Kidney (tissue), 14 donors: ENCODE measurements around the gene C4orf17. TPM values are rescaled to one million over a fixed set of nuclear protein-coding genes. Genes with fewer than 3 reads are reported as not detected.
"Not testable (repeated sequence)": the region's sequence is repeated elsewhere in the genome, so short reads cannot be mapped to it uniquely, and the experiment has no call there.

Source experiments
- DNase-seq, 5 donors: peaks; one replicate each; pipeline ENCODE4 v3.0.0-alpha.2; 2013 to 2020
- FAIRE-seq: peaks from 2 replicates; lab custom pipeline; 2012; peaks lifted over from hg19 to GRCh38; lab: Jason Lieb, UNC
- H3K27ac ChIP-seq, 2 donors: one replicate each; pipeline ENCODE4 v1.7.0; 2013; ENCODE audit warnings: low read depth in 2 of 2, low read length in 2 of 2, inconsistent platforms in 1 of 2
- H3K27me3 ChIP-seq: one replicate; pipeline ENCODE4 v1.7.1; 2013; ENCODE audit warnings: low read length, inconsistent platforms; ENCODE audit not compliant: control insufficient read depth, insufficient read depth
- H3K36me3 ChIP-seq, 3 donors: one replicate each; pipeline versions ENCODE4 v1.7.0 to v1.7.1; 2013; ENCODE audit warnings: low read length in 3 of 3, control low read depth in 1 of 3, inconsistent platforms in 1 of 3; ENCODE audit not compliant: insufficient read depth in 3 of 3, control insufficient read depth in 2 of 3
- H3K4me1 ChIP-seq, 3 donors: one replicate each; pipeline versions ENCODE4 v1.7.0 to v1.7.1; 2013; ENCODE audit warnings: low read length in 3 of 3, inconsistent platforms in 1 of 3, low read depth in 1 of 3; ENCODE audit not compliant: control insufficient read depth in 2 of 3, insufficient read depth in 2 of 3
- H3K4me3 ChIP-seq, 3 donors: one replicate each; pipeline versions ENCODE4 v1.7.0 to v1.8.1; 2013; ENCODE audit warnings: low read length in 3 of 3, control low read depth in 1 of 3, inconsistent platforms in 1 of 3
- H3K9ac ChIP-seq, 3 donors: one replicate each; pipeline versions ENCODE4 v1.7.0 to v1.7.1; 2013; ENCODE audit warnings: low read length in 3 of 3, control low read depth in 1 of 3, inconsistent platforms in 1 of 3
- H3K9me3 ChIP-seq, 3 donors: one replicate each; pipeline versions ENCODE4 v1.7.0 to v1.7.1; 2013; ENCODE audit warnings: low read length in 3 of 3, control low read depth in 1 of 3, inconsistent platforms in 1 of 3; ENCODE audit not compliant: control insufficient read depth in 2 of 3, insufficient read depth in 1 of 3
- intact Hi-C: fragments of 100-400 bp; cut with DNase I; formaldehyde crosslinking; loops from one replicate; pipeline ENCODE4 v1.11.1; 2022
- polyA plus RNA-seq: library from polyadenylated mRNA; stranded (reverse); fragments of 350-450 nt; fragmentation: Illumina TruSeq; extraction: RNeasy Lipid Tissue Mini Kit (QIAGEN cat#74804); gene quantifications from one replicate; pipeline ENCODE4 v1.2.3, GENCODE V29; 2014; ENCODE audit warnings: low read depth, low replicate concordance; ENCODE audit not compliant: insufficient read depth
- total RNA-seq: library from RNA; stranded (reverse); fragmentation: NEBNext Ultra II Directional; extraction: Animal tissue kit (Norgen Biotek cat#: 25700); gene quantifications from one replicate; pipeline ENCODE4 v1.2.1, GENCODE V29; 2021
- TF ChIP-seq, protein P1 (sequence below): IDR thresholded peaks from 3 replicates; pipeline ENCODE4 v1.5.1; 2012; ENCODE audit warnings: mild to moderate bottlenecking, moderate library complexity, borderline replicate concordance; ENCODE audit not compliant: insufficient read depth; ENCODE audit errors: extremely low read depth
- donor health status: control.
- donor health status: control.
- donor health status: control.
- donor health status: control.
- donor health status: control.
- donor health status: DM: yes; HTN: yes; CAD: no.
- donor health status: Normal renal cell carcinoma (clear cell type).

Gene C4orf17
- total and polyA plus RNA-seq, 2 donors from 2014 or later = not detected

DNA sequence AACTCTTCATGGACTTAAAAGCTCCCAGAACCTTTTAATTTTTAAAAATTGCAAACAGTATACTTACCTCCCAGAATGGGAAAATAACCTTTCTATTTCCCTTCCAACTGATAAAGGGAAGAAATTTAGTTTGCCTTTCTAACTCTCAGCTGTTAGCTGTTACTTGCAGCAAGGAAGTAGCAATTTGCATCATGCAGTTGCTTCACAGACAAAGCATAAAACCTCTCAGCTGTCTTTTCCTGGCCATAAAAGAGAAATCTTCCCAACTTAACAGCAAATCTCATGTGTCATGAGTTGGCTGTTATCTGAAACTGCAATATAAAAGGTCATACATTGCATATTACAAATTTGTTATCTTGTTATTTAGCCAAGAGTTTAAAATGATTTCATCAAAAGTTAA, 18.4 kb downstream of the C4orf17 start:
- no peak overlapping the region for H3K9ac ChIP-seq
- FAIRE-seq (no peak), DNase-seq (peak in 1 of 5 donors; percentile 11)
- no peaks in the 10 kb centered on the region for H3K9me3 ChIP-seq
- H3K4me3 ChIP-seq = no peak overlapping the region
- H3K27ac ChIP-seq = no peak overlapping the region
- TF ChIP-seq, protein P1, sequence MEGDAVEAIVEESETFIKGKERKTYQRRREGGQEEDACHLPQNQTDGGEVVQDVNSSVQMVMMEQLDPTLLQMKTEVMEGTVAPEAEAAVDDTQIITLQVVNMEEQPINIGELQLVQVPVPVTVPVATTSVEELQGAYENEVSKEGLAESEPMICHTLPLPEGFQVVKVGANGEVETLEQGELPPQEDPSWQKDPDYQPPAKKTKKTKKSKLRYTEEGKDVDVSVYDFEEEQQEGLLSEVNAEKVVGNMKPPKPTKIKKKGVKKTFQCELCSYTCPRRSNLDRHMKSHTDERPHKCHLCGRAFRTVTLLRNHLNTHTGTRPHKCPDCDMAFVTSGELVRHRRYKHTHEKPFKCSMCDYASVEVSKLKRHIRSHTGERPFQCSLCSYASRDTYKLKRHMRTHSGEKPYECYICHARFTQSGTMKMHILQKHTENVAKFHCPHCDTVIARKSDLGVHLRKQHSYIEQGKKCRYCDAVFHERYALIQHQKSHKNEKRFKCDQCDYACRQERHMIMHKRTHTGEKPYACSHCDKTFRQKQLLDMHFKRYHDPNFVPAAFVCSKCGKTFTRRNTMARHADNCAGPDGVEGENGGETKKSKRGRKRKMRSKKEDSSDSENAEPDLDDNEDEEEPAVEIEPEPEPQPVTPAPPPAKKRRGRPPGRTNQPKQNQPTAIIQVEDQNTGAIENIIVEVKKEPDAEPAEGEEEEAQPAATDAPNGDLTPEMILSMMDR = no peak
- no peaks in the 10 kb centered on the region for H3K36me3 ChIP-seq
- H3K4me1 ChIP-seq = no peaks in the 10 kb centered on the region
- H3K27me3 ChIP-seq = no peaks in the 10 kb centered on the region
- intact Hi-C loops = no loop called here

DNA sequence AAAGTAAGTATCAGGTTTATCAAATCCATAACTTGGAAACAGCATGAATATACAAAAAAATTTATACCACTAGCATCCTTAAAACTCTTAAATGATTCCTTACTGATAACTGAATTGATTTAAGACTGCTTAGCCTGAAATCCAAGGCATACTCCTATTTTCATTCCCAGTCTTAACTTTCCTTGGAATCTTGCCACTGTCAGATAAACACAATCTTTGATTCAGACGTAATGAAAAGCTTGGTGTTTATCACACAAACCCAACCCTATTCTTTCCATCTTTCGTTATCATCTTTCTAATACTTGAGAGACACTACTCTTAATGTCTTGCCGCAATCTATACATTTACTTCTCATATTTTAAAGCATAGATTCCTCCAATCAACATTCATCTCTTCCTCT, 19.1 kb downstream of the C4orf17 start:
- no peaks in the 10 kb centered on the region for H3K27me3 ChIP-seq
- no peak overlapping the region for H3K4me3 ChIP-seq
- no peak overlapping the region for H3K27ac ChIP-seq
- no peaks in the 10 kb centered on the region for H3K4me1 ChIP-seq
- intact Hi-C loops = no loop called here
- no peak overlapping the region for H3K9ac ChIP-seq
- no peaks in the 10 kb centered on the region for H3K36me3 ChIP-seq
- FAIRE-seq (no peak), DNase-seq (no peak)
- TF ChIP-seq, protein P1 = no peak
- H3K9me3 ChIP-seq = no peaks in the 10 kb centered on the region

DNA sequence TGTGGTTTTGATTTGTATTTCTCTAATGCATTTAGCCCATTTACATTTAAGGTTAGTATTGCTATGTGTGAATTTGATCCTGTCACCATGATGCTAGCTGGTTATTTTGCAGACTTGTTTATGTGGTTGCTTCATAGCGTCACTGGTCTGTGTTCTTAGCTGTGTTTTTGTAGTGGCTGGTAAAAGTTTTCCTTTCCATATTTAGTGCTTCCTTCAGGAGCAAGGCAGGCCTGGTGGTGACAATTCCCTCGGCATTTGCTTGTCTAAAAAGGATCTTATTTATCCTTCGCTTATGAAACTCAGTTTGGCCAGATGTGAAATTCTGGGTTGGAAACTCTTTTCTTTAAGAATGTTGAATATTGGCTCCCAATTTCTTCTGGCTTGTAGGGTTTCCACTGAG, 23.9 kb downstream of the C4orf17 start:
- H3K27ac ChIP-seq, H3K4me3 ChIP-seq, DNase-seq, H3K9ac ChIP-seq, H3K36me3 ChIP-seq, H3K4me1 ChIP-seq, intact Hi-C loops, H3K27me3 ChIP-seq, H3K9me3 ChIP-seq, FAIRE-seq: not testable (repeated sequence)

DNA sequence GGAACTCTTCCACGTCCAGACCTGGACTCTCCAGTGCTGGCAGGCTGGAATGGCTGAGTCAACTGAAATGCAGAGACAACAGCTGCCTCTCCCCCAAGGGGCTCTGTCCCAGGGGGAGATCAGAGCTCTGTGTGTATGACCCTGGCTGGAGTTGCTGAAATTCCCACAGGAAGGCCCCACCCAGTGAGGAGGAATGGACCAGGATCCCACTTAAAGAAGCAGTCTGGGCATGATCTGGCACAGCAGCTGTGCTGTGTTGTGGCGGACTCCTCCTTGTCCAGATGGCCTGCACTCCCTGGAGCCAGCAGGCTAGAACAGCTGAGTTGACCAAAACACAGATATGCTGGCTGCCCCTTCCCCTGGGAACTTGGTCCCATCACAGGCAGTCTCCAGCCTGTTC, 25.4 kb downstream of the C4orf17 start:
- DNase-seq (peak in 2 of 5 donors; percentile 1 to 28), FAIRE-seq (no peak)
- intact Hi-C loops = no loop called here
- H3K9ac ChIP-seq = no peak overlapping the region
- no peak overlapping the region for H3K27ac ChIP-seq
- no peaks in the 10 kb centered on the region for H3K27me3 ChIP-seq
- H3K4me1 ChIP-seq = no peaks in the 10 kb centered on the region
- H3K4me3 ChIP-seq = no peak overlapping the region
- H3K36me3 ChIP-seq = no peaks in the 10 kb centered on the region
- H3K9me3 ChIP-seq = no peaks in the 10 kb centered on the region
- TF ChIP-seq, protein P1 = no peak
